ENCODE data around the gene GNAZ. TPM values are rescaled to one million over a fixed set of nuclear protein-coding genes. Genes with fewer than 3 reads are reported as not detected.

The GNAZ gene
- polyA plus RNA-seq, 2 of the 4 experiments (the other 2 are of a cell fraction) = 1.9 to 2.5 TPM

DNA sequence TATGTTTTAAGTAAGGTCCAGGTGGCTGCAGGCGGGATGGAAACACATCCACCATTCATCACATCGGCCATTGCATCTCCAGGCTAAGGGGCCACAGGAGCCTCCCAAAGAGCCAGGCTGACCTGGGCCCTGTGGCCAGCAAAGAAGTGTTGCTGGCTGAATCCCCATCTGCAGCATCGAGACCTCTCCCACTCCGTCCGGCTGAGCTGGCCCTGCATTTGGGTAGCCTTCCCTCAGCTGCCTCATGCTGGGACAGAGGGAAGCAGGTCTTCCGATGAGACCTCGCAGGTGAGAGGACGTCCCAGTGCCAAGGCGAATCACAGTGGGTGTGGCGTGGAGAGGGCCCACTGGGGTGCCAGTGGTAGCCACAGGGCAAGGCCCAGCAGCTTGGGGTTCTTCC, 47.0 kb downstream of the GNAZ start:
- DNase-seq (ENCODE audit: low read depth in 1 of 2, low spot score in 1 of 2) (no peak), ATAC-seq (no peak), FAIRE-seq (no peak)
- ChIA-PET POLR2A (no interaction called here), CTCF (interaction anchor here (0.6 to 9.6 kb wide), 4 partner anchors 11 to 159 kb away, joined by 3 to 144 read pairs (median 4); no protein-coding TSS in a partner anchor)
- H3K27ac ChIP-seq = no peak overlapping the region
- no peaks in the 10 kb centered on the region for H3K9me3 ChIP-seq
- no peak overlapping the region for H3K4me2 ChIP-seq
- TF ChIP-seq RCOR1 (IDR thresholded peaks at IDR 0.05; ENCODE audit: low read depth, low read length) (no peak), NFE2L2 (conservative IDR thresholded peaks at IDR 0.05; ENCODE audit: low read length) (no peak), RAD21 (conservative IDR thresholded peaks at IDR 0.05 in 1 of 2, IDR thresholded peaks at IDR 0.05 in 1 of 2) (no peak), EHMT2 (IDR thresholded peaks at IDR 0.05; ENCODE audit: low read depth) (no peak), ESRRA (IDR thresholded peaks at IDR 0.05; ENCODE audit: borderline replicate concordance, low read length) (no peak), HEYL (CRISPR knock-in tag; IDR thresholded peaks at IDR 0.05) (no peak)
- TF ChIP-seq, protein P1, sequence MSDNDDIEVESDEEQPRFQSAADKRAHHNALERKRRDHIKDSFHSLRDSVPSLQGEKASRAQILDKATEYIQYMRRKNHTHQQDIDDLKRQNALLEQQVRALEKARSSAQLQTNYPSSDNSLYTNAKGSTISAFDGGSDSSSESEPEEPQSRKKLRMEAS (IDR thresholded peaks at IDR 0.05) = no peak
- no peaks in the 10 kb centered on the region for H3K4me1 ChIP-seq
- WGBS (ENCODE audit: missing lambda C conversion rate) = 95% methylated on average over 7 of the region's 10 CpGs
- H3K4me3 ChIP-seq = no peak overlapping the region

- 67% methylated on average over 4 of the region's 15 CpGs for WGBS (ENCODE audit: missing lambda C conversion rate)
- Histone ChIP-seq H3K27ac (no peak overlapping the region), H3K9me3 (no peaks in the 10 kb centered on the region), H3K4me2 (no peak overlapping the region), H3K4me1 (no peaks in the 10 kb centered on the region), H3K4me3 (no peak overlapping the region)
- TF ChIP-seq PBX3 (IDR thresholded peaks at IDR 0.05) (no peak), RAD21 (conservative IDR thresholded peaks at IDR 0.05 in 1 of 2, IDR thresholded peaks at IDR 0.05 in 1 of 2) (no peak), ESRRA (IDR thresholded peaks at IDR 0.05; ENCODE audit: borderline replicate concordance, low read length) (no peak)
- CTCF ChIA-PET = interaction anchor here (1.0 to 9.6 kb wide), 3 partner anchors 10 to 687 kb away, joined by 3 to 144 read pairs (median 6); no protein-coding TSS in a partner anchor
- DNase-seq (ENCODE audit: low read depth in 1 of 2, low spot score in 1 of 2) (no peak), ATAC-seq (no peak), FAIRE-seq (no peak)
- POLR2A ChIA-PET = no interaction called here
Measured at GRCh38 chr22:23117891-23118646, 47.8 kb downstream of the GNAZ start.

DNA sequence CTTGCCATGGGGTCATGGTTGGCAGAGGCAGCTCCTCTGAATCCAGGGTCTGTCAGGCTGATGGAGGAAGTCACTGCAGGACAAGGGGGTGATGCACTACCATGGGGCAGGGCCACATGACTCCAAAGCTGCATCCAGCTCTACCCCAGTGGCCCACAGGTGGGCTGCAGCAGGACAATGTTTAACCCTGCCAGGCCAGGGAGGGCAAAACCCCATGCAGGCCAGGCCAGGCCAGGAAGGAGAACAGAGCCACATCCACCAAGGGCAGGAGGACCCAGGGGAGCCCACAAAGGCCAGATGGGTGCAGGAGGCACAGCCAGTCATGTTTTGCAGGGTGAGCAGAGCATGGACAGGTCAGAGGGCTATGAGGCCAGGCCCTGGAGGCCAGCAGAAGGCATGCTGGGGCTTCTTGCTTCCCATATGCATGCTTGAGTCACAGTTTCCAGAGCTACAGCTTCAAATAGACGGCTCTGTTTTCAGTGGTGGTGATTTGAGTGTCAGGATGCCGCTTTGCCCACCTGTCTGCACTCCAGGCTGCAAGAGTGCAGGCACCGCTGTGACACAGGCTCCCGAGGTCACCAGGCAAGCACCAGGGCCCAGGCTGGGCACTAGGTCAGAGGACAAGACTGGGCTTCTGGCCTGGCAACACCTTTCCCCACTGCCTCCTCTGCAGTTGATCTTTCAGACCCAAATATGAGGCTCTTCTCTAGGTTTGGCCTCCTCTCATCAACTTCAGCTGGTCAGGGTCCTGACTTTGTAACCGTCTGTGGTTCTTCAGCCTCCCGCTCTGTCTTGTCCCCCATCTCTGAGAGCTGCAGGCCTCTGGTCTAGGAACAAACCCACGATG, 48.6 kb downstream of the GNAZ start:
- POLR2A ChIA-PET = no interaction called here
- TF ChIP-seq ZFP36 (IDR thresholded peaks at IDR 0.05; ENCODE audit: borderline replicate concordance, partially characterized antibody) (no peak), RCOR1 (IDR thresholded peaks at IDR 0.05; ENCODE audit: low read depth, low read length) (no peak), RARB (CRISPR knock-in tag; IDR thresholded peaks at IDR 0.05) (no peak)
- no peak for DNase-seq (ENCODE audit: low read depth in 1 of 2, low spot score in 1 of 2)
- Histone ChIP-seq H3K9me3 (no peaks in the 10 kb centered on the region), H3K4me2 (no peak overlapping the region), H3K4me3 (no peak overlapping the region), H3K27ac (no peak overlapping the region), H3K4me1 (no peaks in the 10 kb centered on the region)
- FAIRE-seq = no peak
- no peak for ATAC-seq
- CTCF ChIA-PET = interaction anchor here (1.0 to 9.6 kb wide), 3 partner anchors 9 to 688 kb away, joined by 3 to 144 read pairs (median 6); no protein-coding TSS in a partner anchor
- 95% methylated on average over 5 of the region's 7 CpGs for WGBS (ENCODE audit: missing lambda C conversion rate)

DNA sequence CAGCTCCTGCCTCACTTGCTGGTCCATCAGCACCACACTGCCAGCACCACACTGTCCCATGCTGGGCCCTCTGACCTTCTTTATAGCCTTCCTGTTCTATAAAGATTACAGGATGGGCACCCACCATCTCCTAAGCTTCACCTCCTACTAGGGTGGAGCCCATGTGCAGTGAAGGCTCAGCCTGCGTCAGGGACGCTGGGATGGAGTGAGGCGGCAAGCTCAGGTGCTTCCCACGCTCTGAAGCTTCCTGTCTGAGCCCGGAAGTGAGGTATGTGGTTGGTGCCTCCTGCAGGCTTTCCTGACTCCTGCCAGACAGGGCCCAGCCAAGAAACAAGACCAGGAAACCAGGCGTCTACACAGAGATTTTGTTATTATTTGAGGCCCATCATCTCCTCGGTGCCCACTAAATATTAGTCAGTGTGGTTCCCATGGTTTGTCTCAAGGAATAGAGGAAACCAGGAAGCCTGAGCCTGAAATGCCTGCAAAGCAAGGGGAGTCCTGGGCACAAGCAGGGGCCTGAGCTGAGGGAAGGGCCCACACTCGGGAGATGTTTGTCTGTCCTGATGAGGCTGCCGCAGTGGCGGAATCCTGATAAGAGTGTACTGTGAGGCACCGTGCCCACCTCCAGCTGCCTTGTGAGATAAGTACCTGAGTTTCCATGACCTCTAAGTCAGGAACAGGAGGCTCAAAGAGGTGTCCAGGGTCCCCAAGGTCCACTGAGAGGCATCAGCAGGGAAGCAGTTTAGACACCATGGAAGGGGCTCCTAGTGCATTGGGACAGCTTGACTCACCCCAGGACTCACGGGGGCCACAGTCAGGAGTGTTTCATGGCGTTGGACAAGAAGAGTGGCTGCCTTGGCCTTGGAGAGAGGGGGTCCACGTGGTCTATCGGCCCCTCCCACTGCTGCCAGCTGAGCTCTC, 49.4 kb downstream of the GNAZ start:
- TF ChIP-seq BHLHE40 (IDR thresholded peaks at IDR 0.05; ENCODE audit: low read depth, low read length) (no peak), RARB (CRISPR knock-in tag; IDR thresholded peaks at IDR 0.05) (no peak)
- H3K4me2 ChIP-seq = no peak overlapping the region
- ChIA-PET CTCF (interaction anchor here (0.9 to 9.6 kb wide), 3 partner anchors 8 to 162 kb away, joined by 4 to 144 read pairs (median 6); no protein-coding TSS in a partner anchor), POLR2A (no interaction called here)
- 64% methylated on average over 8 of the region's 15 CpGs for WGBS (ENCODE audit: missing lambda C conversion rate)
- H3K4me1 ChIP-seq = no peaks in the 10 kb centered on the region
- DNase-seq (ENCODE audit: low read depth in 1 of 2, low spot score in 1 of 2) = no peak
- ATAC-seq = no peak
- H3K9me3 ChIP-seq = no peaks in the 10 kb centered on the region
- no peak overlapping the region for H3K27ac ChIP-seq
- no peak overlapping the region for H3K4me3 ChIP-seq
- no peak for FAIRE-seq

All from A549 (cell line).